H1 (cell line): ENCODE data around the gene DPF3. TPM values are rescaled to one million over a fixed set of nuclear protein-coding genes. Genes with fewer than 3 reads are reported as not detected.
A peak's percentile ranks its signal among the peaks of the same experiment; 100 is the strongest.

ENCODE experiments used
- CTCF ChIA-PET: fragments of 300-600 bp; sonication (Branson Sonifier 250); formaldehyde crosslinking; loops from one replicate; lab custom pipeline; 2021; ENCODE audit not compliant: partially characterized antibody; lab: Charles Lee
- POLR2A ChIA-PET: fragments of 300-600 bp; sonication (Branson Sonifier 250); formaldehyde crosslinking; loops from one replicate; lab custom pipeline; 2021; ENCODE audit warnings: inconsistent platforms; ENCODE audit not compliant: partially characterized antibody; lab: Charles Lee
- DNase-seq, 2 experiments: peaks; one replicate each; pipeline versions ENCODE4 v3.0.0 to v3.0.0-alpha.2; 2010 to 2022; ENCODE audit warnings: low spot score in 2 of 2, low read depth in 1 of 2, mixed read lengths in 1 of 2
- FAIRE-seq: peaks from 2 replicates; lab custom pipeline; 2011; peaks lifted over from hg19 to GRCh38; lab: Jason Lieb, UNC
- H2AFZ ChIP-seq: 2 replicates; pipeline ENCODE4 v1.8.1; 2012; ENCODE audit warnings: low read length, inconsistent platforms
- H2AK5ac ChIP-seq: 2 replicates; pipeline ENCODE4 v1.6.1; 2013; ENCODE audit warnings: low read depth, low read length
- H2BK120ac ChIP-seq: replicated peaks from 2 replicates; pipeline ENCODE3; 2013; ENCODE audit warnings: low read depth, low read length, inconsistent platforms
- H2BK12ac ChIP-seq: 2 replicates; pipeline ENCODE4 v1.6.1; 2013; ENCODE audit warnings: low read depth, low read length
- H2BK15ac ChIP-seq: 2 replicates; pipeline ENCODE4 v1.6.1; 2013; ENCODE audit warnings: low read length
- H2BK20ac ChIP-seq: 2 replicates; pipeline ENCODE4 v1.6.1; 2013; ENCODE audit warnings: low read length
- H2BK5ac ChIP-seq: 2 replicates; pipeline ENCODE4 v1.6.1; 2013; ENCODE audit warnings: low read depth, low read length
- H3K14ac ChIP-seq: 2 replicates; pipeline ENCODE4 v1.6.1; 2013; ENCODE audit warnings: inconsistent platforms; ENCODE audit not compliant: insufficient read length
- H3K18ac ChIP-seq: 2 replicates; pipeline ENCODE4 v1.6.1; 2013; ENCODE audit warnings: low read length; ENCODE audit errors: extremely low read depth
- H3K23ac ChIP-seq: 2 replicates; pipeline ENCODE4 v1.6.1; 2013; ENCODE audit warnings: inconsistent platforms; ENCODE audit not compliant: insufficient read length
- H3K23me2 ChIP-seq: 2 replicates; pipeline ENCODE4 v1.6.1; 2013; ENCODE audit warnings: low read depth, low read length
- H3K27ac ChIP-seq: 2 replicates; pipeline ENCODE4 v1.6.1; 2011; ENCODE audit warnings: low read depth, low read length, inconsistent platforms
- H3K27me3 ChIP-seq, 4 experiments: replicated peaks in 1 of 4; 1 replicate in 1 of 4; 2 replicates in 3 of 4; pipeline versions ENCODE4 v1.6.1 to v1.8.1; 2011 to 2013; ENCODE audit warnings: low read length in 3 of 4, mild to moderate bottlenecking in 3 of 4, inconsistent platforms in 2 of 4, mixed read lengths in 2 of 4, moderate library complexity in 1 of 4; ENCODE audit not compliant: control insufficient read depth in 3 of 4, insufficient read depth in 3 of 4; ENCODE audit errors: extremely low read depth in 1 of 4
- H3K36me3 ChIP-seq, 4 experiments: 2 replicates each; pipeline versions ENCODE4 v1.6.1 to v1.8.1; 2011 to 2013; ENCODE audit warnings: mild to moderate bottlenecking in 4 of 4, low read length in 3 of 4, moderate library complexity in 2 of 4, control low read depth in 1 of 4, inconsistent platforms in 1 of 4; ENCODE audit not compliant: insufficient read depth in 4 of 4, control insufficient read depth in 2 of 4
- H3K4ac ChIP-seq: replicated peaks from 2 replicates; pipeline ENCODE3; 2013; ENCODE audit warnings: low read length, low read depth, mixed read lengths, inconsistent platforms; ENCODE audit not compliant: insufficient read length
- H3K4me1 ChIP-seq, 4 experiments: replicated peaks in 1 of 4; 1 replicate in 1 of 4; 2 replicates in 3 of 4; pipeline versions ENCODE4 v1.6.1 to v1.8.1; 2011 to 2013; ENCODE audit warnings: low read length in 3 of 4, inconsistent platforms in 2 of 4, mixed read lengths in 1 of 4; ENCODE audit not compliant: insufficient read depth in 4 of 4, control insufficient read depth in 3 of 4
- H3K4me2 ChIP-seq, 2 experiments: 2 replicates each; pipeline versions ENCODE4 v1.6.1 to v1.8.1; 2011 to 2013; ENCODE audit warnings: low read depth in 2 of 2, low read length in 2 of 2, control low read depth in 1 of 2, inconsistent platforms in 1 of 2, mild to moderate bottlenecking in 1 of 2; ENCODE audit not compliant: insufficient read depth in 1 of 2
- H3K4me3 ChIP-seq, 4 experiments: fragments of 200-600, 300-600 bp in 1 of 4; sonication (generic), shearing (Covaris generic), sonication (Bioruptor Twin) in 1 of 4; 2 replicates each; pipeline versions ENCODE4 v1.5.1 to v1.8.1; 2011 to 2016; ENCODE audit warnings: low read length in 4 of 4, low read depth in 3 of 4, control low read depth in 2 of 4, inconsistent platforms in 2 of 4, mild to moderate bottlenecking in 2 of 4, mixed read lengths in 1 of 4, moderate library complexity in 1 of 4; ENCODE audit not compliant: insufficient read depth in 2 of 4; ENCODE audit errors: extremely low read depth in 1 of 4
- H3K56ac ChIP-seq: replicated peaks from 2 replicates; pipeline ENCODE3; 2013; ENCODE audit warnings: low read depth, mild to moderate bottlenecking, mixed read lengths, low read length, inconsistent platforms; ENCODE audit not compliant: insufficient read length
- H3K79me1 ChIP-seq: 2 replicates; pipeline ENCODE4 v1.6.1; 2013; ENCODE audit warnings: low read depth, low read length, control low read depth
- H3K79me2 ChIP-seq, 2 experiments: 2 replicates each; pipeline versions ENCODE4 v1.6.1 to v1.8.1; 2012 to 2013; ENCODE audit warnings: low read length in 2 of 2, mild to moderate bottlenecking in 2 of 2, inconsistent platforms in 1 of 2; ENCODE audit not compliant: insufficient read depth in 2 of 2, control insufficient read depth in 1 of 2
- H3K9ac ChIP-seq, 4 experiments: replicated peaks in 1 of 4; 1 replicate in 1 of 4; 2 replicates in 3 of 4; pipeline versions ENCODE4 v1.6.1 to v1.8.1; 2011 to 2013; ENCODE audit warnings: low read depth in 3 of 4, low read length in 3 of 4, control low read depth in 2 of 4, mild to moderate bottlenecking in 2 of 4, moderate library complexity in 2 of 4, inconsistent platforms in 1 of 4; ENCODE audit errors: extremely low read depth in 1 of 4
- H3K9me3 ChIP-seq, 2 experiments: 2 replicates each; pipeline versions ENCODE4 v1.6.1 to v1.8.1; 2012 to 2013; ENCODE audit warnings: mild to moderate bottlenecking in 2 of 2, moderate library complexity in 2 of 2, control low read depth in 1 of 2, inconsistent platforms in 1 of 2, low read depth in 1 of 2, low read length in 1 of 2, mixed read lengths in 1 of 2; ENCODE audit not compliant: insufficient read depth in 2 of 2
- H4K20me1 ChIP-seq, 2 experiments: replicated peaks in 1 of 2; 2 replicates each; pipeline versions ENCODE3 to v1.8.1; 2011 to 2013; ENCODE audit warnings: inconsistent platforms in 2 of 2, low read length in 2 of 2, mild to moderate bottlenecking in 1 of 2; ENCODE audit not compliant: insufficient read depth in 2 of 2, control insufficient read depth in 1 of 2
- H4K5ac ChIP-seq: 2 replicates; pipeline ENCODE4 v1.6.1; 2013; ENCODE audit warnings: low read length, low read depth, mixed read lengths, inconsistent platforms; ENCODE audit not compliant: insufficient read length
- H4K8ac ChIP-seq: 2 replicates; pipeline ENCODE4 v1.8.0; 2013; ENCODE audit warnings: mild to moderate bottlenecking, moderate library complexity, low read length, inconsistent platforms; ENCODE audit not compliant: insufficient read depth; ENCODE audit errors: extremely low read depth
- H4K91ac ChIP-seq: replicated peaks from 2 replicates; pipeline ENCODE3; 2013; ENCODE audit warnings: low read length, mixed read lengths, inconsistent platforms; ENCODE audit not compliant: insufficient read length
- GTF2F1 ChIP-seq: IDR thresholded peaks from 2 replicates; pipeline ENCODE4 v1.6.1; 2012; ENCODE audit warnings: low read depth, low read length, improper control_type of control experiment, borderline replicate concordance
- MAFK ChIP-seq: IDR thresholded peaks from 2 replicates; pipeline ENCODE4 v1.6.1; 2012; ENCODE audit warnings: low read depth, mild to moderate bottlenecking, improper control_type of control experiment, low read length
- WGBS, 2 experiments: shearing (Covaris generic) in 1 of 2; methylation state at CpG; one replicate each; pipeline versions ENCODE4 v1.1.6 to v1.1.7; 2013 to 2015; ENCODE audit warnings: low lambda C conversion rate in 2 of 2, mixed read lengths in 2 of 2, inconsistent platforms in 1 of 2, low coverage in 1 of 2, missing lambda C conversion rate in 1 of 2; ENCODE audit not compliant: insufficient replicate concordance in 2 of 2, insufficient coverage in 1 of 2, insufficient read length in 1 of 2; ENCODE audit errors: extremely low coverage in 1 of 2, missing lambda C conversion rate in 1 of 2; 5-methylcytosine and 5-hydroxymethylcytosine counted together
- polyA plus RNA-seq, 7 experiments: library from polyadenylated mRNA; depleted of rRNA in 3 of 7; stranded (reverse) in 5 of 7; unstranded in 2 of 7; fragments of >200 nt in 5 of 7; fragments of 200-250 nt in 2 of 7; gene quantifications; 1 replicate in 5 of 7; 2 replicates in 1 of 7; 4 replicates in 1 of 7; pipeline versions ENCODE4 v1.2.1 to v1.2.3, GENCODE V29; 2011 to 2013; ENCODE audit warnings: missing spikeins in 2 of 7, mixed read lengths in 2 of 7
- total RNA-seq: library from RNA; stranded (reverse); fragmentation: NEBNext Ultra II Directional; extraction: Animal tissue kit (Norgen Biotek cat#: 25700); gene quantifications from 2 replicates; pipeline ENCODE4 v1.2.1, GENCODE V29; 2021

Gene DPF3
- total and polyA plus RNA-seq, 2 of the 8 experiments (the other 6 are each of a cell fraction or from before 2014, with no cell fraction given): 0.19 TPM; not detected in 1

DNA sequence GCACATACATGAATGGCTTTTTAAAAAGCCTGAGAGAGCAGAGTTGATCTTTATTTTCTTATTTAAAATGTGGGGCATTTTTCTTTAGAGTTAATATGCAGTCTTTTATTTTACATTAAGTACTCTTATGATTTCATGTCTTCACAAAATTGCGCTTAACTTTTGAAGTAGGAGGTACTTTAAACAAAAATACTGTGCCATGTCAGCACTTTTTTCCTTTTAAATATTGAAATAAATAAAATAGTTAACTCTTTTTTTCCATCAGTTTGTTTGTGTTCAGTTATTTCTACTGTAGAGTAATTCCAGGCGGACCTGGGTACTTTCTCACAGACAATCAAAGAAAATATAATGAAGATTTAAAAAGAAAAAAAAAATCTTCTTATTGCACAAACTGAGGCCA, 231.7 kb downstream of the DPF3 start:
- ChIA-PET POLR2A (no interaction called here), CTCF (no interaction called here)
- Histone ChIP-seq H3K14ac (no peak overlapping the region), H3K79me2 (no peaks in the 10 kb centered on the region), H3K9me3 (no peaks in the 10 kb centered on the region), H2BK5ac (no peak overlapping the region), H3K4me3 (no peak overlapping the region), H2AK5ac (no peak overlapping the region), H3K79me1 (no peaks in the 10 kb centered on the region), H4K5ac (no peak overlapping the region), H3K23ac (no peak overlapping the region), H2BK15ac (no peak overlapping the region), H4K91ac (no peak overlapping the region), H2BK20ac (no peak overlapping the region), H3K4me2 (no peak overlapping the region), H3K56ac (no peak overlapping the region), H3K9ac (no peak overlapping the region), H3K36me3 (no peaks in the 10 kb centered on the region), H3K18ac (no peak overlapping the region), H3K27ac (no peak overlapping the region), H4K20me1 (no peaks in the 10 kb centered on the region), H2AFZ (no peak overlapping the region), H4K8ac (no peak overlapping the region), H3K4ac (no peak overlapping the region), H3K4me1 (no peaks in the 10 kb centered on the region), H3K27me3 (peaks cover 0 to 2% (median 0%) of the 10 kb centered on the region in 4 experiments; a peak in 1 of 7 replicates), H2BK12ac (no peak overlapping the region), H3K23me2 (no peaks in the 10 kb centered on the region), H2BK120ac (no peak overlapping the region)
- no peak for DNase-seq
- FAIRE-seq: no peak
- no peak for TF ChIP-seq GTF2F1
- peak; percentile 35; the same call in 1 of the 2 replicates for TF ChIP-seq MAFK
- 95% methylated on average over 2 of the region's 2 CpGs; no CpG with 5 or more reads in 1 of the 2 experiments for WGBS, 2 experiments
